Natural killer cell (primary cell): ENCODE data around the gene ANKRD6. TPM values are rescaled to one million over a fixed set of nuclear protein-coding genes. Genes with fewer than 3 reads are reported as not detected.

Experiments
- ATAC-seq, 3 donors: fragments of 150-1000 bp in 2 of 3; fragments of 200-7000 bp in 1 of 3; cut with Tn5 transposase; 1 replicate in 1 of 3; 2 replicates in 2 of 3; pipeline ENCODE4 v1.10.0; 2021; ENCODE audit warnings: mild to moderate bottlenecking in 2 of 3, moderate library complexity in 2 of 3
- DNase-seq, 2 donors: peaks; one replicate each; pipeline versions ENCODE4 v3.0.0 to v3.0.0-alpha.2; 2013 to 2021; ENCODE audit warnings: mixed read lengths in 1 of 2
- H3K27ac ChIP-seq: one replicate; pipeline ENCODE4 v1.5.1; 2013; ENCODE audit warnings: mild to moderate bottlenecking, low read length
- H3K27me3 ChIP-seq: one replicate; pipeline ENCODE4 v1.6.1; 2013; ENCODE audit warnings: low read length; ENCODE audit not compliant: control insufficient read depth, insufficient read depth
- H3K36me3 ChIP-seq: one replicate; pipeline ENCODE4 v1.6.1; 2013; ENCODE audit warnings: low read length; ENCODE audit not compliant: control insufficient read depth, insufficient read depth
- H3K4me1 ChIP-seq: one replicate; pipeline ENCODE4 v1.6.1; 2013; ENCODE audit warnings: low read length; ENCODE audit not compliant: control insufficient read depth, insufficient read depth
- H3K4me3 ChIP-seq: one replicate; pipeline ENCODE4 v1.5.1; 2013; ENCODE audit warnings: low read length
- H3K9me3 ChIP-seq: one replicate; pipeline ENCODE4 v1.6.1; 2013; ENCODE audit warnings: low read length; ENCODE audit not compliant: control insufficient read depth, insufficient read depth
- H3K27ac Mint-ChIP-seq, 2 donors: one replicate each; pipeline ENCODE4 v1.8.0; 2022; ENCODE audit warnings: mild to moderate bottlenecking in 2 of 2, mixed read lengths in 2 of 2, moderate library complexity in 1 of 2
- H3K27me3 Mint-ChIP-seq, 2 donors: one replicate each; pipeline ENCODE4 v1.8.0; 2022; ENCODE audit warnings: low read depth in 2 of 2, mixed read lengths in 2 of 2
- H3K36me3 Mint-ChIP-seq: one replicate; pipeline ENCODE4 v1.8.0; 2022; ENCODE audit warnings: mixed read lengths
- H3K4me1 Mint-ChIP-seq, 2 donors: one replicate each; pipeline ENCODE4 v1.8.0; 2022; ENCODE audit warnings: mixed read lengths in 2 of 2
- H3K4me3 Mint-ChIP-seq: one replicate; pipeline ENCODE4 v1.8.0; 2022; ENCODE audit warnings: mild to moderate bottlenecking, moderate library complexity, mixed read lengths
- H3K9me3 Mint-ChIP-seq, 2 donors: one replicate each; pipeline ENCODE4 v1.8.0; 2022; ENCODE audit warnings: mixed read lengths in 2 of 2
- WGBS: methylation state at CpG from one replicate; pipeline ENCODE4 v1.1.7; 2013; ENCODE audit warnings: missing lambda C conversion rate; ENCODE audit not compliant: insufficient coverage; 5-methylcytosine and 5-hydroxymethylcytosine counted together
- intact Hi-C: fragments of 100-400 bp; cut with micrococcal nuclease; formaldehyde crosslinking; loops from one replicate; pipeline ENCODE4 v1.14.2; 2022
- total RNA-seq, 4 donors: library from RNA; stranded (reverse); fragments of 120-200 nt in 1 of 4; gene quantifications; one replicate each; pipeline versions ENCODE4 v1.2.3 to v1.2.4, GENCODE V29; 2013 to 2022
- TF ChIP-seq, protein P1 (sequence below): fragments of 200-600 bp; IDR thresholded peaks from one replicate; pipeline ENCODE4 v1.8.0; 2022; ENCODE audit warnings: antibody characterized with exemption

Gene ANKRD6
- total RNA-seq, 3 donors from 2014 or later (not counting 1 experiment from before 2014, with no cell fraction given) = 4.5 to 9.0 (median 4.6) TPM

DNA sequence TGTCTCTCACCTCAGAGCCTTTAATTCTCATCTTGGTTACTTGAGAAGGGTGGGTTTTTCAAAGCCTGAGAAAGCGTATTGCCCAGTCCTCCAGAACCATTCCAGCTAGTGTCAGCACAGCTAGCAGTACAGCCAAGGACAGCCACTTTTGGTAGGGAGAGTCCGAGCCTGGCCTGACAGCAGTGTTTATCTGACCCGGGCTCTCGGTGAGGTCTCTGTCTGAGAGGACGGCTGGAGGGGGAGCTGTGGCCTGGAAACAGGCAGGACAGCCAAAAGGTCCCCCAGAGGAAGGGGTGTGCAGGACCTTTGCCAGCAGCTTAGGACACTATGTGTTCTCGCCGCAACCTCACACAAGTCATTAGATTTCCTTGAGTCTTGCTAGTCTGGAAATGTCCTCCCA, 166.8 kb downstream of the ANKRD6 start:
- Mint-ChIP-seq H3K9me3 (peaks cover 0 to 3% of the 10 kb centered on the region in 2 donors), H3K4me3 (no peak overlapping the region), H3K27me3 (no peaks in the 10 kb centered on the region), H3K36me3 (no peaks in the 10 kb centered on the region), H3K4me1 (peaks cover 10 to 12% of the 10 kb centered on the region in 2 donors), H3K27ac (no peak overlapping the region)
- ATAC-seq (no peak), DNase-seq (no peak)
- TF ChIP-seq, protein P1, sequence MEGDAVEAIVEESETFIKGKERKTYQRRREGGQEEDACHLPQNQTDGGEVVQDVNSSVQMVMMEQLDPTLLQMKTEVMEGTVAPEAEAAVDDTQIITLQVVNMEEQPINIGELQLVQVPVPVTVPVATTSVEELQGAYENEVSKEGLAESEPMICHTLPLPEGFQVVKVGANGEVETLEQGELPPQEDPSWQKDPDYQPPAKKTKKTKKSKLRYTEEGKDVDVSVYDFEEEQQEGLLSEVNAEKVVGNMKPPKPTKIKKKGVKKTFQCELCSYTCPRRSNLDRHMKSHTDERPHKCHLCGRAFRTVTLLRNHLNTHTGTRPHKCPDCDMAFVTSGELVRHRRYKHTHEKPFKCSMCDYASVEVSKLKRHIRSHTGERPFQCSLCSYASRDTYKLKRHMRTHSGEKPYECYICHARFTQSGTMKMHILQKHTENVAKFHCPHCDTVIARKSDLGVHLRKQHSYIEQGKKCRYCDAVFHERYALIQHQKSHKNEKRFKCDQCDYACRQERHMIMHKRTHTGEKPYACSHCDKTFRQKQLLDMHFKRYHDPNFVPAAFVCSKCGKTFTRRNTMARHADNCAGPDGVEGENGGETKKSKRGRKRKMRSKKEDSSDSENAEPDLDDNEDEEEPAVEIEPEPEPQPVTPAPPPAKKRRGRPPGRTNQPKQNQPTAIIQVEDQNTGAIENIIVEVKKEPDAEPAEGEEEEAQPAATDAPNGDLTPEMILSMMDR = no peak
- H3K36me3 ChIP-seq = no peaks in the 10 kb centered on the region
- H3K4me3 ChIP-seq = no peak overlapping the region
- 91% methylated on average over 7 of the region's 7 CpGs for WGBS
- H3K4me1 ChIP-seq = peaks cover 5% of the 10 kb centered on the region
- H3K27me3 ChIP-seq = no peaks in the 10 kb centered on the region
- no peak overlapping the region for H3K27ac ChIP-seq
- intact Hi-C loops = no loop called here
- H3K9me3 ChIP-seq = no peaks in the 10 kb centered on the region

DNA sequence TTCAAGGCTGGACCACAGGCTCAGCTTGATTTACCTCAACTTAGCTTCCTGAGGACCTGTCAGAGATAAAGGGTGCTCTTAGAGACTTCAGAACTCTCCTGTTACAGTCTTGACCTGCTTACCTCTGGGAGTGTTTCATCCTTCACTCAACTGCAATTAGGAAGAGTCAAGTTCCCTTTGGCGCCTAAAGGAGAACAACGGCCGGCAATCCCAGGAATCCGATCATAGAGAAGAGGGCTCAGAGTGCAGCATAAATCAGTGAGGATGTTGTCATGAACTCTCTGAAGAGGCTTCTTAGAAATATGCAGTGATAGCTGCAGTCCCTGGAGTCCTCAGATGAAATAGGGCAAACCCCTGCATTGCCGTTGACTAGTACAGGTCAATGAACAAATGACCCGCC, 169.2 kb downstream of the ANKRD6 start:
- 91% methylated on average over 6 of the region's 6 CpGs for WGBS
- intact Hi-C loops = no loop called here
- Histone ChIP-seq H3K27me3 (no peaks in the 10 kb centered on the region), H3K27ac (no peak overlapping the region), H3K4me3 (no peak overlapping the region), H3K9me3 (no peaks in the 10 kb centered on the region), H3K36me3 (no peaks in the 10 kb centered on the region), H3K4me1 (no peaks in the 10 kb centered on the region)
- TF ChIP-seq, protein P1 = no peak
- no peak for DNase-seq
- H3K4me3 Mint-ChIP-seq = no peak overlapping the region
- peaks cover 0 to 5% of the 10 kb centered on the region in 2 donors for H3K4me1 Mint-ChIP-seq
- H3K9me3 Mint-ChIP-seq = peaks cover 0 to 3% of the 10 kb centered on the region in 2 donors
- no peaks in the 10 kb centered on the region for H3K36me3 Mint-ChIP-seq
- no peaks in the 10 kb centered on the region for H3K27me3 Mint-ChIP-seq
- ATAC-seq = no peak
- H3K27ac Mint-ChIP-seq = no peak overlapping the region

DNA sequence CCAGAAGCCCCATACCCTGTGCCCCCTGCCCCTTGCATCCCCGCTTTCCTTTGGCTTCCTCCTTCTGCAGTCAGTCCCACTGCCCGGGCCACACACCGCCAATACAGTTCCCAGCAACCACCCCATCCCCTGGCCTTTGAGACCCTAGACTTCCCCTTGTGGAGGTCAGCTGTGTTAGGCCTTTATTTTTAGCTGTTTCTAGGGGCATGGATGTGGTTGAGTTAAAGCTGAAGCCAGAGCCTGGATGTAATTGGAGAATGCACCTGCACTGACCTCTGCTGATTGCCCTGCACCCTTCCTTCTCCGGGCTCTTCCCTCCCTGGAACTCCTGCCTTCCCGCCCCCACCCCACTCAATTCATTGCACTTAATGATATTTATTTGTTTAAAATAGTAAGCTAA, 171.7 kb downstream of the ANKRD6 start:
- Mint-ChIP-seq H3K36me3 (no peaks in the 10 kb centered on the region), H3K4me1 (no peaks in the 10 kb centered on the region), H3K27me3 (no peaks in the 10 kb centered on the region), H3K4me3 (no peak overlapping the region), H3K27ac (no peak overlapping the region), H3K9me3 (no peaks in the 10 kb centered on the region)
- intact Hi-C loops = no loop called here
- no peak for ATAC-seq
- no peak overlapping the region for H3K27ac ChIP-seq
- TF ChIP-seq, protein P1 = no peak
- no peaks in the 10 kb centered on the region for H3K36me3 ChIP-seq
- 81% methylated on average over 5 of the region's 5 CpGs for WGBS
- H3K4me1 ChIP-seq = no peaks in the 10 kb centered on the region
- no peaks in the 10 kb centered on the region for H3K9me3 ChIP-seq
- DNase-seq = no peak
- no peaks in the 10 kb centered on the region for H3K27me3 ChIP-seq
- no peak overlapping the region for H3K4me3 ChIP-seq

DNA sequence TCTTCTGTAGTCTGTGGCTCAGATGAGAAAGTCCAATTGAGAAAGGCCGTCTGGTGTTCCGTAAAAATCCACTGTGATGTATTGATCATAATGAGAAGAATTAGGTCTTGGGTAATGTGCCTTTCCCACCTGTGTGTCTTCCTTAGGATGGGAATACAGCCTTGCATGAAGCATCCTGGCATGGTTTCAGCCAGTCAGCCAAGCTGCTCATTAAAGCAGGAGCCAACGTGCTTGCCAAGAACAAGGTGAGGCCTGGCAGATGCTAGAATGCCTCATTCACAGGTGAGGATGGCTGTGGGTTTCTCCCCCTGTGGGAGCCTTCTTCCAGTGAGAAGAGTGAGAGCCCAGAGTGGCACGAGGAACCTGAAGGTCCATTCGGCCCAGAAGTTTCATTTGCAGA, 172.9 kb downstream of the ANKRD6 start:
- Mint-ChIP-seq H3K4me1 (no peaks in the 10 kb centered on the region), H3K27me3 (no peaks in the 10 kb centered on the region), H3K4me3 (no peak overlapping the region), H3K9me3 (no peaks in the 10 kb centered on the region), H3K27ac (no peak overlapping the region), H3K36me3 (no peaks in the 10 kb centered on the region)
- H3K4me1 ChIP-seq = no peaks in the 10 kb centered on the region
- DNase-seq = no peak
- ATAC-seq = no peak
- no peak overlapping the region for H3K27ac ChIP-seq
- no peak overlapping the region for H3K4me3 ChIP-seq
- TF ChIP-seq, protein P1 = no peak
- no peaks in the 10 kb centered on the region for H3K9me3 ChIP-seq
- intact Hi-C loops = no loop called here
- no peaks in the 10 kb centered on the region for H3K36me3 ChIP-seq
- WGBS = 89% methylated on average over 5 of the region's 5 CpGs
- no peaks in the 10 kb centered on the region for H3K27me3 ChIP-seq
